ENCODE measurements around the gene ZNF597.
"Not testable (repeated sequence)": the region's sequence is repeated elsewhere in the genome, so short reads cannot be mapped to it uniquely, and the experiment has no call there.

The ZNF597 gene

DNA sequence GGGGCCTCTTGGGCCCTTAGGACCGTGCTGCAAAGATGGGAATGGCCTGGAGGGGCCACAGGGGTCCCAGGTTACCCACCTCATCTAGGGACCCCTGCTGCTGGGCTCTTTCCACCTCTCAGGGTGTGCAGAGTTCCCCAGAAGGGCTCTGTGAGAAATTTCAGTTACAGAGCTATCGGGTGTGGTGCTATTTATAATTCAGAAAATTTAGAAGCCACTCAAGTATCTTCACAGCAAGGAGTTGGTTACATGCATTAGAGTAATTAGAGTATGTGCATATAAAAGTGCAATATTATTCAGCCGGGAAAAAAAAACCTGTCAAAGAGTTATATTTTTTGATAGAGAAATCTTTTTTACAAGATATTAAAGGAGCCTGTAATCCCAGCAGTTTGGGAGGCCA lies 33.1 kb upstream of the ZNF597 start:
- H3K4me3 ChIP-seq (ENCODE audit: low read depth, low read length) = no peak overlapping the region

DNA sequence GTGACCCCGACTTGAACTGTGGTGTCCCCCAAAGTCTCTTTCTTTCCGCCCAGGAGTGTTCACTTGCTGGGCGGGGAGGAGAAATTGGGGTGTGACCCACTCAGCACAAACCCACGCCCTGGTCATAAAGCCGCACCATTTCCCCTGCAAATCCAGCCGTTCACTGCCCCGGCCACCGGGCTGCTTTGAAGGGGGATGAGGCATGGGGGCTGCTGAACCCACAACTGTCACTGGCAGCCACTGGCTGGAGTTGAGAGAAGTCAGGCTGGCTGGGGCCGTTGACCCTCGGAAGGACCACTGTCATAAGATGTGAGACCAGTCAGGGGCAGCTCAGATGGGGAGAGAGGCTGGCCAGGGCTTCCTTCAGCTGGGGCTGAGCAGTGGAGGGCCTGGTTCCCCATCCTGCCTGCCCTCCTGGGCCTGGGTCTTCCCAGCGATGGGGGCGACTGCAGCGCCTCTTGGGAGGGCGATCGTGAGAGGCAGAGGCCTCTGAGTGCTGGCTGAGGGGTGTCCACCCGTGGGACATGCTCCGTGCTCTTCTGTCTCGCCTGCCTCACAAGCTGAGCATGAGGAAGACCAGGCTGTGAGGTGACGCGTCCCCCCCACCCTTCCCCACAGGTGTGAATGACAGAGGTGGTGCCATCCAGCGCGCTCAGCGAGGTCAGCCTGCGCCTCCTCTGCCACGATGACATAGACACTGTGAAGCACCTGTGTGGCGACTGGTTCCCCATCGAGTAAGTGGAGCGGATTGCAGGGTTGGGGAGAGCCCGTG lies 32.5 kb upstream of the ZNF597 start:
- no peak overlapping the region for H3K4me3 ChIP-seq (ENCODE audit: low read depth, low read length)

DNA sequence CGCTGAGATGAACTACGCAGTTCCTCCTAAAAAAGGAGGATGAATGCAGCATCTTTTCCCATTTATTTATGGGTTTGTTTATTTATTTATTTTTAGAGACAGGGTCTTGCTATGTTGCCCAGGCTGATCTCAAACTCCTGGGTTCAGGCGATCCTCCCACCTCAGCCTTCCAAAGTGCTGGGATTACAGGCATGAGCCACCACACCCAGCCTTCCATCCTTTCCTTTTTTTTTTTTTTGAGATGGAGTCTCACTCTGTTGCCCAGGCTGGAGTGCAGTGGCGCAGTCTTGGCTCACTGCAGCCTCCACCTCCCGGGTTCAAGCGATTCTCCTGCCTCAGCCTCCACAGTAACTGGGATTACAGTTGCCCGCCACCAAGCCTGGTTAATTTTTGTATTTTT lies 31.6 kb upstream of the ZNF597 start:
- H3K4me3 ChIP-seq (ENCODE audit: low read depth, low read length) = not testable (repeated sequence)

DNA sequence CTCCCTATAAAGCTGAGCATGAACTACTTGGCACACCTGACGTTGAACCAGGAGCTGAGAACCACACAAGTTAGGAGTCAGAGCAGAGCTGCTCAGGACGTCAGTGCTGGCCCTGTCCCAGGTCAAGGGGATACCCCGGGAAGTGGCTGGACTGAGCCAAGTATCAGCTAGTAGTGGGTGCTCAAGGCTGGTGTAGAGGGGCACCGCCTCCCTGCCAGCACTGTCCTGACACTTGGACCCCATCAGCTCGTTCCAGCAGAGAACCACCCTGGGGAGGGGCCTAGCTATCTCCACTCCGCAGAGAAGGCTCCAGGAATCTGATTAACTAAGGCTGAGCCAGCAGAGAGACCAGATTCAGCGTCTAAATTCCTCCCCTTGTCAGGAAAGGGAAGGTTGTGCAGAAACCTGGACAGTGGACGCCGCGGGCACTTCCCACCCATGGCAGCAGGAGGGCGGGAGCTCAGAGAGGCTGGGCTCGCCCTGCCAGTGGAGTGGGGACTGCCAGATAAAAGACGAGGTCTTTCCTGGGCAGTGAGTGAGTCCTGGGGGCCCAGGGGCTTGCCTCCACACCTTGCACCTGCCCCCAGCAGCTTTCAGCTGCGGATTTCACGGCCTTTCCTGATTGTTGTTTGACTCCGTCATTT lies 31.0 kb upstream of the ZNF597 start:
- H3K4me3 ChIP-seq (ENCODE audit: low read depth, low read length) = no peak overlapping the region

DNA sequence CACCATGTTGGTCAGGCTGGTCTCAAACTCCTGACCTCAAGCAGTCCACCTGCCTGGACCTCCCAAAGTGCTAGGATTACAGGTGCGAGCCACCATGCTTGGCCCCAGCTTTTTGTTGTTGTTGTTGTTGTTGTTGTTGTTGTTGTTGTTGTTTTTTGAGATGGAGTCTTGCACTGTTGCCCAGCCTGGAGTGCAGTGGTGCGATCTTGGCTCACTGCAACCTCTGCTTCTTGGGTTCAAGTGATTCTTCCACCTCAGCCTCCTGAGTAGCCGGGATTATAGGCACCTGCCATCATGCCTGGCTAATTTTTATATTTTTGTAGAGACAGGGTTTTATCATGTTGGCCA lies 30.3 kb upstream of the ZNF597 start:
- H3K4me3 ChIP-seq (ENCODE audit: low read depth, low read length) = not testable (repeated sequence)

DNA sequence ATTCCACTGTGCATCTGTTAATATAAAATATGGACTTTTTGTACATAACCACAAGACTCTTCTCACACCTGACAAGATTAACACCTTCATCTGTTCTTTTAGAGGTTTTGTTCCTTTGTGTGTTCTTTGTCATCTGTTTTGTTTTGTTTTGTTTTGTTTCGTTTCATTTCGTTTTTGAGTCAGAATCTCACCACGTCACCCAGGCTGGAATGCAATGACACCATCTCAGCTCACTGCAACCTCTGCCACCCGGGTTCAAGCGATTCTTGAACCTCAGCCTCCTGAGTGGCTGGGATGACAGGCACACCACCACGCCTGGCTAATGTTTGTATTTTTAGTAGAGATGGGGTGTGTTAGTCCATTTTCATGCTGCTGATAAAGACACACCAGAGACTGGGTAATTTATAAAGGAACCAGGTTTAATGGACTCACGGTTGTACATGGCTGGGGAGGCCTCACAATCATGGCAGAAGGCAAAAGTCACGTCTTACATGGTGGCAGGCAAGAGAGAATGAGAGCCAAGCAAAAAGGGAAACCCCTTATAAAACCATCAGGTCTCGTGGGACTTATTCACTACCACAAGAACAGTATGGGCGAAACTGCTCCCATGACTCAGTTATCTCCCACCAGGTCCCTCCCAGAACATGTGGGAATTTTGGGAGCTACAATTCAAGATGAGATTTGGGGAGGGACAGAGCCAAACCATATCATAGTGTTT lies 29.7 kb upstream of the ZNF597 start:
- no peak overlapping the region for H3K4me3 ChIP-seq (ENCODE audit: low read depth, low read length)

DNA sequence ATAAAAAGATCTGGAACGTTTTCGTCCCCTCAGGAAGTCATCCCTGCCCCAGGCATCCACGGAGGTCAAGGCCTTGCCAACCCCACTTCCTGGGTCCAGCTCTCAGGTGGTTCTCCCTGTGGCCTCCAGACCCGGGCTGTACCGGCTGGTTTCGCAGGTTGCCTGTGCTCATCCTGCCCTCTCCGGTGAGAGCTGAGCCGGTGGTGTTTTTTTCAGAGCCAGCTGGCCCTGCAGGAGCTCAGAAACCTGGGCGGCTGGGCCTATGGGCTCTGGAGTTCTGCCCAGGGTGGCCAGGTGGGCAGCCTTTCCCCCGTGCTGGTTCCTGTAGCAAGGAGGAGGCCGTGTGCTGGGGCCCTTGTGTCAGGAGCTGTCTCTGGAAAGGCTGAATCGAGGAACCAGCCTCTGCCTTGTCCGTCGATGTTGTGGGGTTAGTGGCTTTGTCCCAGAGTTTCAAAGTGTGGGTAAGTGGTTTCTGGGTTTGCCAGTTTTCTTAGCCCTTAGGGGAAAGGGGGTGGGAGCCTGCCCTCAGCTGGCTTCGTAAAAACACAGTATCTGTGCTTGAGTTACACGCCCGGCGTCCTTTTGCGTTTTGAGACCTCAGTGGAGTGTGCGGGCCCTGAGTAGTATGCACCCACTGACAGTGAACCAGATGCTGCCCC lies 28.3 kb upstream of the ZNF597 start:
- H3K4me3 ChIP-seq (ENCODE audit: low read depth, low read length) = no peak overlapping the region

DNA sequence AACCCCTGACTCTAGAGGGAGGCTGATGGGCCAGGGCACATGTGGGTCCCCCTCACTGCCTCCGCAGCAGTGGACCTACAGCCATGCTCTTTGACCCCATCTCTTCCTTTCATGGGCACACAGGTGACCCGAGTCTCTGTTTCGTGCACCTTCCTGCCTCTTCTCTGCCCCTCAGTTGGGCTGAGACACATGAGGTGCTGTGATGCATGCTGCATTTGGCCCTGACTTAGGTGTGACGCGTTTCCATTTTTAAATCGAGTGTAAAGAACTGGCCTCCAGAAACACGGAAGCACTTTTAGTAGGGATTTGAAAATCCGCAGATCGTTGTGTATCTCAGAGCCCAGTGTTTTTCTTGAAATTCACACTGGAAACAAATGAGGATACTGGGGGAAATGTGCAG lies 27.4 kb upstream of the ZNF597 start:
- H3K4me3 ChIP-seq (ENCODE audit: low read depth, low read length) = no peak overlapping the region

DNA sequence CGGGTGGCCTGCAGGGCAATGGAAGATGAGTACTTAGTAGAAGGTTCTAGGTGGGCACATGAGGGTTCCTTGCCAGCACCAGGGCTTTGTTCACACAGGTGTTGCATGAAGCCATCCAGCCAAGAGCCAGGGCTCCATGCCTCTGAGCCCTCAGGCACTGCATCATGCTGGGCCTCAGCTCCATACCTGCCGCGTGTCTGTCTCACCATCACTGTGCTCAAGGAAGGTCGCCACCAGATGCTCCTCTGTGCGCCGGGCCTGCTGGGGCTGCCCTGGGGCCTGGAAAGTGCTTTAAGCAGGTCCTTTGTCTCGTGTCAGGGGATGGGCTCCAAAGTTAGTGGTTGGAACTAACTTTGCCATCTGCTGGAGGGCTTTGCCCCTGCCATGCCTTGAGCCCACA lies 26.4 kb upstream of the ZNF597 start:
- H3K4me3 ChIP-seq (ENCODE audit: low read depth, low read length) = no peak overlapping the region

DNA sequence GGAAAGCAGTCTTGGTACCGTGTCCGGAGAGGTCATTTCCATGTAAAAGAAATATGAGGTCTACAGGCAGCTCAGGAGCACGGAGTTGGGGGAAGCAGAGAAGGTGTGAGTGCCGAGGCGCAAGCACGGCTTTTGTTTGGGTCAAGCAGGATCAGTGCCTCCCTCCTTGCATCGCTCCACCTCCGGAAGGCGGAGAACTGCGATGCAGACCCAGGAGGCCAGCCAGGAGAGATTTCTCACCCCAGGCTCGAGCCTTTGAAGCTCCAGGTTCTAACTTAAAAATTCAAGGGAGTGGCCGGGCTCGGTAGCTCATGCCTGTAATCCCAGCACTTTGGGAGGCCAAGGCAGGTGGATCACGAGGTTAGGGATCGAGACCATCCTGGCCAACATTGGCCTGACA lies 25.2 kb upstream of the ZNF597 start:
- no peak overlapping the region for H3K4me3 ChIP-seq (ENCODE audit: low read depth, low read length)

DNA sequence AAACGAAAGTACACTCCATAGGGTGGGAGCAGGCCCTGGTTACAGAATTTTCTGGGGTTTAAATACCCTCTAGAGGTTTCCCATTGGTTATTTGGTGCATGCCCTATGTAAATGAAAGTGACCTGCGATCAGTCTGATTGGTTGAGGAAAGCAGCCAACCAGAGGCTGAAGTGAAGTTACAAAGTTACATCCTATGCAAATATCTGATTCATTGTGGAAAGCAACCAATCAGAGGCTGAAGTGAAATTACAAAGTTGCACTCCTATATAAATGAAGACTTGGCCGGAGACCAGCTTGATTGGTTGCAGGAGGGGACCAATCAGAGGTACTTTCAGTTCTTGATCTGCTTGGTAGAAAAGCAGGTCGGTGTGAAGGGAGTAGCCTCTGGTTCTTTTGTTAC lies 24.6 kb upstream of the ZNF597 start:
- no peak overlapping the region for H3K4me3 ChIP-seq (ENCODE audit: low read depth, low read length)

DNA sequence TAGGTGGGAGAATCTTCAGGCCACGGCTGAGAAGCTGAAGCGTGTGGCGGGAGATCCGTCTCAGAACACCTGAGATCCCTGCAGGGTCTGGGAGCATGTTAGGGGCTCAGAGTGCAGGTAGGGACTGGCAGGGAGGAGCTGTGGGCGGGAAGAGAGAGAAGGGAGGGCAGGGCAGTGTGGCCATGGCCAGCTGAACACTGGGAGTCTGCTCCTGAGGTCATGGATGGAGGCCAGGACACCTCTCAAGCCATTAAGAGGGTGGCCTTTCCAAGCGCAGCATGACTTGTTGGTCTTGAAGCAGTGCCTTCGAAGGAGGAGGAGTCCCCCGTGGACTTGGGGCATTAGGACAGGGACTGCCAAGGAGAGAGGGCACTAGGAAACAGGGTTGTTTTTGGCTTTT lies 23.9 kb upstream of the ZNF597 start:
- no peak overlapping the region for H3K4me3 ChIP-seq (ENCODE audit: low read depth, low read length)

DNA sequence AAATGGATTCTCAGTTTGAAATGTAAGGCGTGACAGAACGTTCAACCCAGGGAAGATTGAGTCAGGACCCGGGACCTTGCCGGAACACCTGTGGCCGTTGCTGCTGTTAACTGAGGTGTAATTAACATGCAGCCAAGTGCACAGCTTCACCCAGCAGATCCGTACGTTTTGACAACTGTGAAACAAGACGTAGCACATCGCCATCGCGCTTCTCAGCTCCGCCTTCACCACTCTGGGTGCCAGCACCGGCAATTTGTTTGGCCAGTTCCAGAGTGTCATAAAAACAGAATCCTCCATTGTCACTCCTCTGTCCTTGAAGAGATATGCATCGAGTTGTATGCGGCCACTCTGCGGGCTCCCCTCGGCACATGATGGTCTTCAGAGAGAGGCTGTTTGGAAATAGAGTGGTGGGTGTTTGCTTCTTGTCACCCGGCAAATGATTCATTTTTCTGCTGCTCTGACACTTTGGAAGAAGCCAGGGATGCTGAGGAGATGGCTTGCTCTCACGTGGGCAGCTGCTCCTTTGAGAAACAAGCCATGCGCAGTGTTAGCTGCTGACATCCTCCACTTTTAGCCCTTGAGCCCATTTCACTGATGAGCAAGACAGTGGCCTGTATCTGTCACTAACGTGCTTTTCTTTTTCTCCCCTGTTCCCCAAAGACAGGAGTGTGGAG lies 22.7 kb upstream of the ZNF597 start:
- H3K4me3 ChIP-seq (ENCODE audit: low read depth, low read length) = no peak overlapping the region

DNA sequence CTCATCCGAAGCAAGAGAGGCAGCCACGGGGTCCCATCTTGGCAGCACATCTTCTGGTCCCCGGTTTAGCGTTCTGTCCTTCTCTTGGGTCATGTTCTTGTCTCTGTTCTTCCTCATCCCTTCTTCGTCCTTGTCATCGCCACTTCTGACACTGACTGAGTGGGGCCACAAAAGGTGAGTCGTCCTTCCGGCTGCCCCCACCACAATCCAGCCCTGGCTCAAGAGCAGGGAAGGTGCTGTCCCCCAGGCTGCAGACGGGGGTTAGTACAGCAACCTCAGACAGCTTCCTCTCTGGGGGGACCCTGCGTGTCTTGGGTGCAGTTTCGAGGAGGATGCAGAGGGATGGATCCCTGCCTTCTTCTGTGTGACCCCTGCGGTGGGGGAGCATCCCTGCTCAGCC lies 22.0 kb upstream of the ZNF597 start:
- no peak overlapping the region for H3K4me3 ChIP-seq (ENCODE audit: low read depth, low read length)

DNA sequence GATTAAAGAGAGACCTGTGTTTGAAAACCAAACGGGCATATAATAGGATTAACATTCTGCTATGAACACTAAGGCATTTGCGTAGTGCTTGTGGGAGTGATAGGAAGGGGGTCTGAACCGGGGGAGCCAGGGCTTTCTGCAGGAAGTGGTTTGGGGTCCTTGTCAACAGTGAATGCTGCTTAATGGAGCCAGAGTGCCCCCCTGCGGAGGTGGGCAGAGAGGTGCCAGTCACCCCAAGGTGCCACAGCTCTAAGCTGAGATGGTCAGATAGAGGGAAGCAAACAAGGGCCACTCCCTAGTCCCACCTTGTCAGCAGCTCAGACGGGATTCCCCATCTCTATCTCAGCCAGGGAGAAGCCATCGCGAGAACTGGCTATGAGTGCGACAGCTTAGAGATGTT lies 17.8 kb upstream of the ZNF597 start:
- H3K4me3 ChIP-seq (ENCODE audit: low read depth, low read length) = no peak overlapping the region

DNA sequence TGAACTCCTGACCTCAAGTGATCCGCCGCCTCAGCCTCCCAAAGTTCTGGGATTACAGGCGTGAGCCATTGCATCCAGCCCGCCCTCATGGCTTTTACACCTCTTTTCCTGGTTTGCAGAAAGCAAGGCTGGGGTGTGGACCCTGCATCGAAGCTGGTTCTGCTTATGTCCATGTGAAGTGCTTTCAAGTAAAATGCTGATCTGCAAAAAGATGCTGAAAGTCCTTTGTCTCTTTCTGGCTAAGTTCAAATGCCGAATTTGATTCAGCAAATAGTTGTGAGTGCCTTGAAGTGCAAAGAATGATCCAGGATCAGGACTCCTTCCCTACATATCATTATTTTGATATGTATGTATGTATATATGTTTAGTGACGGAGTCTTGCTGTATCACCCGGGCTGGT lies 17.3 kb upstream of the ZNF597 start:
- no peak overlapping the region for H3K4me3 ChIP-seq (ENCODE audit: low read depth, low read length)

DNA sequence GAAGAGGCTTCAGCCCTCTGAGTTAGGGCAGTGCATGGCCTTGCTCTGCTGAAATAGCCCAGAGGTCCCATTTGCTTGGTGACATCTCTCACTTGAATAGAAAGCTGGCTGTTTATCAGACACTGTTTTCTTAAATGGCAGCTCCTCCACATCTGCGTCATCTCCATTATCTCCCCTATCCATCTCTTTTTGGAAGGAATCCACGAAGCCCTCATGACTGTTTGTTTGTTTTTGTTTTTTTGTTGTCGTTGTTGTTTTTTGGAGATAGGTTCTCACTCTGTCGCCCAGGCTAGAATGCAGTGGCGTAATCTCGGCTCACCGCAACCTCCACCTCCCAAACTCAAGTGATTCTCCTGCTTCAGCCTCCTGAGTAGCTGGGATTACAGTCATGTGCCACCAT lies 16.8 kb upstream of the ZNF597 start:
- no peak overlapping the region for H3K4me3 ChIP-seq (ENCODE audit: low read depth, low read length)

DNA sequence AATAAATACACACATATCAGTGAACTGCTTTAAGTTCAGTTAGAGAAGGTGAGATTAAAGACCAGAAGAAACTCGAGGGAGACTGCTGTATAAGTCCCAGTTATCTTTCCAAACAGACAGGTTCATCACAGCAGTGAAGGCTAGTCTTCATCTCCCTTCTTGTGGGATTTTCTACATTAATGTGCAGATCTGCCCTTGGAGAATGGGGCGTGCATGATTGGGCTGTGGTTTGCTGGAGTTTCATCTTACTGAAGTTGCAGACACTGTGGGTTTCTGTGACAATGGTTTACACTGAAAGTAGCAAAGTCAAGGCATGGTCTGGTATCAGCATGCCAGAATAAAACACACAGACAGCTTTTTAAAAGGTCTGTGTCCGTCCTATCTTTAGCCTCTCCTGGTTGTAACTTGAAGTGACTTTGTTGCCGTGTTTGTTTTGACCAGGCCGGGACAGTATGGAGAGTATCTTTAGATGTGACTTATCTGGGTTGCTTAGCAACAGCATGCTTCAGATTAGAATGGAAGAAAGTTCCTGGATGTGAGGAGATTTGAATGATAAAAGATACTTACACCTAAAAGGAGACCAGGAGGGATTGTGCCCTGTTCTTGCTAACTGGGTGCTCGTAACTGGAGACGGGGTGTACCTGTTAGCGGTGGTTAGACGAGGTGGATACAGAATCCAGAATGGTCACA lies 16.2 kb upstream of the ZNF597 start:
- H3K4me3 ChIP-seq (ENCODE audit: low read depth, low read length) = no peak overlapping the region

DNA sequence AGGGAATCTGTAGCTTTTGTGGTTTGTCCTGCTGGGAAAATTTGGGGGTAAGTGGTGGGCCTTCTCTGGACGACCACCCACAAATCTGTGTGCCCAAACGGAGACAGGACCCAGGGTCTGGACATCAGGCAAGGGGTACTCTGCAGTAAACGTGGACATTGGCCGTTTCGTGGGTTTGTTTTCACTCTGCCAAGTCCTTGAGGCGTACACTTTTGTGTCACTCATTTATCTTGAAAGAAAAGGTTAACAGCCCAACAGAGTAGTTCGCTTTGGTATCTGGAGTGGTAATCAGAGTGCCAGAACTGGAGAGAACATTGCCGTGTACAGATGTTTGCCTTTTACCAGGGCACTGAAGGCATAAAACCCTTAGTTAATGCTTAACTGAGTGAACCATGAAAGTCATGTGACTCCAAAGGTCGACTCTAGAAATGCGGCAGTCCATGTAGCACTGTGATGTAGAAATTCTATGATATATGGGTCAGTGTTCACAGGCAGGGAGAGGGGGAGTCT lies 15.6 kb upstream of the ZNF597 start:
- H3K4me3 ChIP-seq (ENCODE audit: low read depth, low read length) = peak overlapping the region; percentile 92

DNA sequence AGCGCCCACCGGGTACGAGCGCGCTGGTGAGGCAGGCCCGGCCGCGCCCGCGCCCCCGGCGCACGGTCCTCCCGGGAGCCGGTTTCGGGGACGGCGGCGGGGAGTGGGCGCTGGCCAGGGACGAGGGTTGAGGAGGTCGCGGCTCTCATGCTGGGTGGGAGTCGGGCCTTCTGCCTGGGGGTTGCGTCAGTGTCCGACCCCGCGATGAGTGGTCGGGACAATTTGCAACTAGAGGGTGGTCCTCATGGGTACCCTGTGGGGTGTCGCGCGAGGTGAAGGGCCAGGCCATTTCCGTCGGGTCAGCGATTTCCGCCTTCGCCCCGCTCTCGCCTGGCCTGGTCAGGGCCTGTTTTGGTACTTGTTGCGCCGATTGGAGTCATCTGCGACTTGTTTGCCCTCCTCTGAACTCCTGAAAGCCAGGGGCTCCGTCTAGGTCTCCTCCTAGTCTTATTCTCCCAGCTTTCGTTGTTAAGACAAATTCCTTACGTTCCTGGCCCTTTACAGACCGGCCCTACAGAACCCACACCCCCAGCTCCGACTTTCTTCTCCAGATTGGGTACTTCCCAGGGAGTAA lies 15.1 kb upstream of the ZNF597 start:
- peak overlapping the region; percentile 92 for H3K4me3 ChIP-seq (ENCODE audit: low read depth, low read length)
